GM04504 (cell line): ENCODE results near the gene ARID1A.

Source experiments
- DNase-seq: peaks from one replicate; pipeline ENCODE4 v3.0.0-alpha.2; 2012; ENCODE audit warnings: low read depth

Gene ARID1A

DNA sequence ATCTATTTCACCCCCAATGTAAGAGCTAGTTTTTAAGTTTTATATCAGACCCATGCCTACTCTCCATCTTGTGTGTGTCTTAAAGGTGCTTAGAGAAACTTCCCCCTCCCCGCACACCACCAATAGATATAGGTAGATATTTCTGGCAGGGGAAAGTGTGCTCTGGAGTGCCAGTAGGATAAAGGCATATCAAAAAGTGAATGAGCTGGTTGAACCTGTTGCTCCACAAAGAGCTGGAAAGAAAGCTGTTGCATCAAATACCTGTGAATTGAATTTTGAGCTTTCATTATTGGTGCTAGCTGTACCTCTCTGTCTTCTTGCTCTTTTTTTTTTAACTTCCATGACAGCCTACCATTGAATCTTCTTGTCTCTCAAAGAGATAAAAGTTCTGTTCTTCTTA lies 32.8 kb downstream of the ARID1A start:
- no peak for DNase-seq

DNA sequence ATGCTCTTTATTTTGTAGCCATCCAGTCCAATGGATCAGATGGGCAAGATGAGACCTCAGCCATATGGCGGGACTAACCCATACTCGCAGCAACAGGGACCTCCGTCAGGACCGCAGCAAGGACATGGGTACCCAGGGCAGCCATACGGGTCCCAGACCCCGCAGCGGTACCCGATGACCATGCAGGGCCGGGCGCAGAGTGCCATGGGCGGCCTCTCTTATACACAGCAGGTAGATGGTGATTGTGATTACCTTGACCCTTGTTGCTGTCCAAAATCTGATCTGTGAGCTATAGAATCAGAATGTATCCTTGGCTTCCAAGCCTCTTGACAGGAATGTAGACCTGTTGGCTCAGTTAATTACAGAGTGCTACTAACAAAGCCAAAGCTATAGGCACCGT lies 33.8 kb downstream of the ARID1A start:
- no peak for DNase-seq

DNA sequence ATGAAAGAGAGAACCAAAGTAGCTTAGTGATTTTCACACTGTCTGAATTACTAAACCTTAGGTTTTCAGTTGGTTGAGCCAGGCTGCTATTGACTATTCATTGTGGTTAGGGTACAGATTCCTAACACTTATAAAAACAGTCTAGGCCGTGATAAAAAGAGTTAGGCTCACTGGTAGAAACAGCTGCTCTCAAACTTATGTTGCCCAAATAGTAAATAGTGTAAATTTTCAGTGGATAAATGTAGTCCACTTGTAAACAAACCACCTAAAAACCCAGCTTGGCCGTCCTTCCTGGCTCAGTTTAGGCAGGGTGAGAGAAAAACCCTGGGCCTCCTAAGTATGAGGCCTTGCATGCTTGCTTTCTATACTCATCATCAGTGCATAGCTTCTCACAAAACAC lies 34.9 kb downstream of the ARID1A start:
- no peak for DNase-seq

DNA sequence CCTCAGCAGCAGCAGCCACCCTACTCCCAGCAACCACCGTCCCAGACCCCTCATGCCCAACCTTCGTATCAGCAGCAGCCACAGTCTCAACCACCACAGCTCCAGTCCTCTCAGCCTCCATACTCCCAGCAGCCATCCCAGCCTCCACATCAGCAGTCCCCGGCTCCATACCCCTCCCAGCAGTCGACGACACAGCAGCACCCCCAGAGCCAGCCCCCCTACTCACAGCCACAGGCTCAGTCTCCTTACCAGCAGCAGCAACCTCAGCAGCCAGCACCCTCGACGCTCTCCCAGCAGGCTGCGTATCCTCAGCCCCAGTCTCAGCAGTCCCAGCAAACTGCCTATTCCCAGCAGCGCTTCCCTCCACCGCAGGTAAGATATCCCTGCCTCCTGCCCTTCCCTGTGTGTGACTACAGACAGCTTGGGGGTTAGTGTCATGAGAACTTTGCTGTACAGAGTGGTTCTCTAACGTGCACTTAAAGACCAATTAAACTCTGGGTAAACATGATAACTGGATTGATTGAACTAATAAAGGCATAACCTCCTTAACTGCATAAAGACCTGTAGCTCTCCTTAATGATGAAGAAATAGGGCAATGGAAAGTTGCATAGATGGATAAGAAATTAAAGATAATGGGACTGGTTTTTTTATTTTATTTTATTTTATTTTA lies 35.6 kb downstream of the ARID1A start:
- no peak for DNase-seq

DNA sequence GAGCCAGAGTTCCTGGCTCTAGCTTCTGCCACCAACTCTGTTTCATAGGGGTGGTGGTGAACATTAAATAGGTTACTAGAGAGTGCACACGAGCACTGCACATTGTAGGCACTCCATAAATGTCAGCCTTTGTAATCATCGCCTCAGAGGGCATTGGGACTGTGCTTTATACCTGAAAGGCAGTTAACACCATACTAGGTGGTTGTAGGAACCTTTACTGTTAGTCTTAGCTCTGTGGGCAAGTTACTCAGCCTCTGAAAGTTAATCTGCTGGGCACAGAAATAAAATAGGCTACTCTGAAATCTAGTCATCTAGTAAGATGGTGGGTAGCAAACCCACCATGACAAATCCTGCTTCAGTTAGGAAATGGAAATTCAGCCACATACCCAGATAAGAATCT lies 37.6 kb downstream of the ARID1A start:
- DNase-seq, result no peak

DNA sequence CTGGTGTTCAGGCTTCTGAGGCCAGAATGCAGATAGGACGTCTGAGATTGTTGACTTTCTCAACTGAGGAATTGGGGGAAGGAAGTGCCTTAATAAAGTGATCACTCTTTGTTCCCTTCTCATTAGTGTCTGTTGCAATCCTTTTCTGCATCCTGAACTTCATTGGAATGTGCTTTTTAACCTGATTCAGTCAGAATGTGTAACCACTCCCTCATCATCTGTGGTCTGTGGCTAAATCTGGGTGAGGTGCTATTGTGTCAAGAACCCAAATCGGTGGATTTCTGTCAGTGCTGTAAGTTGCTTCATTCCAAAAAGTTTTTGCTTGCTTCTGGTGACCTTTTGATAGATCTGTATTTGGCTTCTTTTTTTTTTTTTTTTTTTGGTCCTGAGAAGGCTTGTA lies 38.2 kb downstream of the ARID1A start:
- DNase-seq, result peak; percentile 64

DNA sequence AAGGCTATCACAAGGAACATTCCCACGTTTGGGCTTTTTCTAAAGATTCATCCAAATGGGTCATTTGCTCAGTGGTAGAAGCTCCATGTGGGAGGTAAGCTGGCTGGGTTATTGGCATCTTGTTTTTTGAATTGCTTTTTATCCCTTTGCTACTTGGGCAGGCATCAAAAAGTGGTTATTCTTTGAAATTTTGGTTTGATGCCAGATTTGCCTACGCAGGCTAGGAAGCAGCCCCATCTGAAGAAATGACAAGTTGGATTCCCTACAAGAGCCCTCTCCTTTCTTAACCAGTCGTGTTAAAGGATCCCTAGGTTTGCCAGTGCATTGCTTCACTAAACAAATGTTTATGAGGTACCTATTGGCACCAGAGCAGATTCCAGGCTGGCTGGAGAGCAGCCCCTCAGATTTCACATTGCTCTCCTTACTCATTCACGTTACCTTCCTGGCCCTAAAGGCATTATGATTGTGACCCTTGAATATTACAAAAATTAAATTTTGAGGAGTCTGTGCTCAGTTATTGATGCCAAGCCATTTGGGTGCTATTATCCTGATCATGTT lies 38.8 kb downstream of the ARID1A start:
- DNase-seq, result no peak

DNA sequence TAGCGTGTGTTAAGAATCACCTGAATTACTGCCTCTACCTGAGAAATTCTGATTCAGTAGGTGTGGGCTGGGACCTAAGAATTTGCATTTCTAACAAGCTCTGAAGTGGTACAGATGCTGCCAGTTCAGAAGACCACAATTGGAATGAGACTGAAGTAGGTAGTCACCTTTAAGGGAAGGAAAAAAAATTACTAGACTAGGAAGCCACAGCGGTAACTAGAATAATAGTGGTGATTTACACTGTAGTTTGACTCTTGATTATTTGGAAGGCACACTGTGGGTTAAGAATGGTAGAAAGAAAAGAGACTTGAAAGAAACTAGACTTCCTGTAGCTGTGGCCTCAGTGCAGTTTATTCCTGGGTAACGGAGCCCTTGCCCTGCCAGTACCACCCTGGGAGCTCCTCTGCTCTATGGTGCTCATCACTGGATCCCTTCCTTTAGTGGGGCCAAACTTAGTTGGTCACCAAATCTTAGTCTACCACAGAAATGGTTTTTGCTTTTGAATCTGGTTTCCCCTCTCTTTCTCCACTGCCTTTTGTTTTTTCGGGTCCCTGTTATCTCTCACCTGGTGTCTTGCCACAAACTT lies 43.6 kb downstream of the ARID1A start:
- DNase-seq, result no peak

DNA sequence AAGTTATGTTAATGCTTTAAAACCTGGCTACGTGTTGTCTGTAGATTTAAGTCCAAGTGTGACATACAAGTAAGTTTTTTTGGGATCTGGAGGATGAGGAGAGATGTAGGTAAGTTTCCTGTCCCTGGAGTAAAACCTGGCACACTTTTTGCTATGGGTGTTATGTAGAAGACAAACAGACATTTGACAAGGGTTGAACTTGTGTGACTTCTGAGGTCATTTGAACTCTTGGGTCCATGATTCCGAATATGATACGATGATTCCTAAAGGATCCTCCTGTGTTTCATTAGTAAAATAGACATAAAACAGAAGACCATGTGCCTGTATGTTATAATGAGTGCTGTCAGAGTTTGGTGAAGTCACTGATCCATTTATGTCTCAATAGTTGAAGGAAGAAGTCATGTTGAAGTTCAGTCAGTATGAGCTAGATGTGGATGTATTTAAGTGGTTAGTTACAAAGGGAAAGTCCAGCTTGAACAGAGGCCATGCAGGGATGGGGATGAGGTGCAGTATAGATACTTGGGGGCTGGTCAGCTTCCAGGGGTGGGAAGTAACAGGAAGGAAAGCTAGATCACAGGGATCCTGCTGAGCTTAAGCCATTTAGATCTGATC lies 44.3 kb downstream of the ARID1A start:
- DNase-seq, result no peak

DNA sequence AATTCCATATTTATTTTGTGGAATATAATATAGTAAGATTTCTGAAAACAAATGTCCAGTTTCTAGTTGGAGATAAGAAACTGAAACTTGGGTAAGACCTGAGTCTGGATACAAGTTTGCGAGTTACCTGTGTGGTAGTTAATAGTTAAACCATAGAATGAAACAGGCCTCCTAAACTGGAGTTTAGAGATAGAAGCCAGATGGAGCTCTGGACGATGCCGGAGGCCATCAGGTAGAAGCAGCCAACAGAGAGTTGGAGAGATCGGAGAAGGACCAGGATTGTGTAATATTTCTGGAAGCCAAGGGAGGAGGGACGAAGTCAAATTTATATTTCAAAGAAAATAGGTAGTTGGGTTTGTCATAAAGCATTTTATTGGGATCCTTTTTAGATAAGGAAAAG lies 45.1 kb downstream of the ARID1A start:
- DNase-seq, result no peak

DNA sequence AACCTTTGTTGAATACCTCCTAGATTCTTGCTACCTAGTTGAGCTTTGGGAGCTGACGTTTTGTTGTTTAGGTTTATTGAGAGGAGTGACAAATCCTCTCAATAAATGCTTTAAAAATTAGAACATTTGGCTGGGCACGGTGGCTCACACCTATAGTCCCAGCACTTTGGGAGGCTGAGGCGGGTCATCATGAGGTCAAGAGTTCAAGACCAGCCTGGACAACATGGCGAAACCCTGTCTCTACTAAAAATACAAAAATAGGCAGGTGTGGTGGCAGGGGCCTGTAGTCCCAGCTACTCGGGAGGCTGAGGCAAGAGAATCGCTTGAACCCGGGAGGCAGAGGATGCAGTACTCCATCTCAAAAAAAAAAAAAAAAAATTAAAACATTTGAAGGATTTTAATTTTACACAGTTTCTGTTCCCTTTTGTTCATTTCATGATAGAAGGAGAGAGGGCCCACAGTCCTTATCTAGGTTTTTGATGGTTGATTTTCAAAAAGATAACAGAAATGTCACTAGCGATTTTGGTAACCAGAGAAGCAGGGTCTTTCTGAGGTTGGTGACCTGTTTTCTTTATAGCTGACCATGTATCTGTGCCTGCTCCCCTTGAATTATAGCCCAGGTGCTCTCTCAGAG lies 47.7 kb downstream of the ARID1A start:
- no peak for DNase-seq

DNA sequence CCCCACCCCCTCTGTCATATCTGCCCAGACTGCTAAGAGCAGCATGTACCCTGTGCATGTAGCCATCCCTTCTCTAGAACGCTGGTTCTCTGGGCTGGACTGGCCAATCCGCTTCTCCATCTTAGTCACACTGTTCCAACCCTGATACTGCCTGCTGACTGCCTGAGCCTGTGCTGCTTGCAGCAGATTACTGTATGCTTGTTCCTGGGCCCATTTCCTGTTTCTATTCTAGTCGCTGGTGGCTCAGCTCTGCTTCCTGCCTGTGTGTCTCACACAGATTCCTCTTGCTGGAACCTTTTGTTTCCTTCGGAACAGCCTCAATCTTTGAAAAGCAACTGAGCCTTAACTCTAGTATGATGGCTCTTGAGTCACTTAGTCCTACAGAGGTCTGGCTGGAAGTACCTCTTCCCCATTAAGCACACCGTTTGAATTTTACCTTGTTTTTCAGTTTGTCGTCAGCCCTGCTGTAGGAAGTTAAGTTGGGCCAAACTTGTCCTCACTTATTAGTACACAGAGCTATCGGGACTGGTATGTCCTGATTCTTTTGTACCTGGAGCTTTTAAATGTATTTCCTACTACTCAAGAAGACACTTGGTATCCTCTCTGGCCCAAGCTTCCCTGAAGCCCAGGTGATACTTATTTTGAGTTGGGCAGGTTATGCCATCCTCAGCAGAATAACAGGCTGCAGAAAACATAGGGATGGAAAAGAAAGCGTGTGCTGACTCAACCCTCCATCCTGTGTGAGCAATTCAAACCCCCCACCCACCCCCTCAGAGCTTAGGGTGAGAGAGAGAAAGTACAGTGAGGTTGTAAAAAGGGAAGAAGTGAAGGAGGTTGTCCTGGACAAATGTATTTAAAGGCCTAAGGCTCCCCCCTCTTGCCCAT lies 48.5 kb downstream of the ARID1A start:
- DNase-seq, result peak; percentile 52

DNA sequence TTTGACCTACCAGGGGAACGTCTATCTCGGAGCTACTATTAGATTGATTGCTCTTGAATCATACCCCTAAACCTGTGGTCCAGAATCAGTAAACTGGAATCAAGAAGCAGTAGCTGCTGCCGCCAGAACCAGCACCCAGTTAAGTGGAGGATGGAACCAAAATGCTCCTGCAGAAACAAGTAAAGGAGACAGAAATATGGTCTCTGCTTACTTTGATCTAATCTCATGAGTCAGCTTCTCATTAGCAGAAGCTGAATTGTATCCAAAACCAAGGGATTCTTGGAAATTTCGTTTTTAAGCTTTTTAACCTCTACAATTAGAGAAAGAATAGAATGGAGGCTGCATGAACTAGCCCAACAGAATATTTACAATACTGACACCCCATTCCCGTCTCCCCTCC lies 49.4 kb downstream of the ARID1A start:
- no peak for DNase-seq

DNA sequence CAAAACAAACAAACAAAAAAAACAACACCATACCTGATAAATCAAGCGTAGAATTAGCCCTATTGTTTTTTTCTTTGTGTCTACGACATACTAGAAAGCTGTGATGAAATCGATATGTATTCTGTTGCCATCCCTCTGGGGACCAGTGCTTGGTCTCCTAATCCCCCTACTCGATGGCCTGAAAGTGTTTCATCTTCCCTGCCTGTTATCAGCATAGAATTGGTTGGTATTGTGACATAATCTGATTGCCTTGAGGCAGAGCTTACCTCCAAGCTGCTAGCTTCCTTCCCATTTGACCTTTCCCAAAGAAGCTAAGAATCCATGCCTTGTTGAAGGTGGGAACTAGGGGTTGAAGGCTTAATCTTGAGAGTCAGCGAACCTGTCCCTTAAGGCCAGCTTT lies 51.2 kb downstream of the ARID1A start:
- DNase-seq, result no peak

DNA sequence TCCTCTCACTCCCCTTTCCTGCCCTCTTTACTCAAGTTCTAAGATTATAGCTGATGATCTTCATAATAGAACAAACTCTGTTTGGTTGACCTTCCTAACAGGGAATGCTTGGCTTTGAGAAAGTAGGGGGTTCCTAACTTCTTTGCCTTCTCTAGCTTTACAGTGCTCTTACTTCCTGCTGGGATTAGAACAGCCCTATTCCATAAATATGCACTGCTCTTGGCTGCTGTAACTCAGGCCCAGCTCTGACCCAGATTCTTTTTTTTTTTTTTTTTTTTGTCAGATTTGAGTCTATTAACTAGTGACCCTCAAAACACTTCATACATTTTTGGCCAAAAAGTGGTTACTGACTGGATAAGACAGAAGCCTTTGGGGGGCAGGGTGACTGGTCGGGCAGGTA lies 52.5 kb downstream of the ARID1A start:
- no peak for DNase-seq

DNA sequence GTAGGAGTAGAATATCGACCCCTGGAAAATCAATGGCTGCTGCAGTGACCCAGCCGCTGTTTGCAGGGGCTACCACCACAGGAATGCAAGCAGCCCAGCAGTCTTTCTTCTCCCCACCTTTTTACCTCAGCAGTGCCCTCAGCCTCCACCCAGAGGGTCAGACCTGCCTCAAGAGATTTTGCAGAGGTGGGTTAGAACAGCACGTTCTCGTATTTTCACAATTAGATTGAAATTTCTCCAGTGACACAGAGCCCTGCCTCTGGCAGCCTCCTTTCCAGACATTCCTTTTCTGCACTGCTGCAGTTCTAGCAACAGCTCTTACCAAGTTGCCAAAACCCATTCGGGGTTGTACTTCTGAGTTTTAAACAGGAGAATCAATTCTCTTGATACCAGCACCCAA lies 53.6 kb downstream of the ARID1A start:
- no peak for DNase-seq

DNA sequence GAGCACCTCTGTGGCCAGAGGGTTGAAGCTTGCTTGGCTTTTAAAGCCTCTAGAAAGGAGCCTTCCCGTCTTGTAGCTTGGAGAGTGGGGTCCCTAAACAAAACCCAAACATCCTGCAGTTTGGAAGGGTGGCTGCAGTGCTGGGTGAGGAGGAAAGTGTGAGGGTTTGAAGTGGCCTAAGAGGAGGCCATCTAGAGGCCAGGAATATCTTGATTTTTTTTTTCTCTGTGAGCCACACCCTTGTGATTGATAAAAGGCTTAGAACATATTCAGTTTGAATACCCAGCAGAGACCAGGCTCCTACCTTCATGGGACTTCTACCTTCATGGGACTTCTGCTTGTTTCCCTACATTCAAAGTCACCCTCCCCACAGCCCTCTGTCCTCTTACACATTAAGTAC lies 54.6 kb downstream of the ARID1A start:
- no peak for DNase-seq

DNA sequence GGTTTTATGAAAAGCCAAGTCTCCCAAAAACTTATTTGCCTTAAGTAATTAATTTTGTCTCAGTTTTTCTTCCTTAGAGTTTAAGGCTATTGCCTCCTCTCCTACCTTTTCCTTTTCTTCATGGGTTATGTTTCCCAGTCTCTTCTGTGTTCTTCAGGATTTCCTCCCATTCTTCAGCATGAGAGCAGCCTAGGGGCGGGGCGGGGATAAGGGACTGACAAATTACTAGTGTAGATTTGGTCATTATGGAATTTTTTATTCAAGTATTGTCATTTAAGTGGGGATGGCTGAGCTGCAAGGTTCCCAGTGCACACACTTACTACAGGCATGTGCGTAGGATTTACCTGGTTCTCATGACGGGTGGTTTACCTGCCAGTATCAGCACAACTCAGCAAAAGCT lies 56.7 kb downstream of the ARID1A start:
- no peak for DNase-seq

DNA sequence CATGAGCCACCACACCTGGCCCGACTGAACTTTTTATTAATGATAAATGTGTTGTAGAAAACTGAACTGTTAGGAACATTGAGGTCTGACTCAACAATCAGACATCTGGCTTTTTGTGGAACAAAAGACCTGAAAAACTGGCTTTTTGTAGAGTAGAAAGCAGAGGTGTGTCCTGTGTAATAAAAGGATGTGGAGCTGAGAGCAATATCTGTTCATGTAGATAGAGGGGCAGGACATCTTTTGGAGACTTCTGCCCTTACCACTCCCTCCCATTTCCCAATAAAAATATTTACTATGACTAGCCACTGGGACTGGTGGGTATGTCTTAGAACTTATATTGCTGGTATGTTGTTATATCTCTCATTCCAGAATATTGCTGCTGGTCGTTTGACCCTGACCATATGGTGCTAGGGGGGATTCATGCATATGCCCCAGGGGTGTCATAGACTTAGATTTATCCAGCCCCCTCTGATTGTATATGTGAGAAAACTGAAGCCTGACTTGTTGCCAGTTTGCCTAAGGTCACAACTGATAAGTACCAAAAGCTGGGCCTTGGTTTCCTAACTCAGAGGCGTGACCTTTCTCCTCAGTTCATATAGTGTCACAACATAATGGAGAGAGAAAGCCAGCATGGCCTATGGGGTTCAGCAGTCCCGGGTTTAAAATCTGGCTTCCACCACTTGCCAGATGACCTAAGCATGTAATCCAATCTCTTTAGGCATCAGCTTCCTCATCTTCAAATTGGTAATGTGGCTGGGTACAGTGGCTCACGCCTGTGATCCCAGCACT lies 58.5 kb downstream of the ARID1A start:
- no peak for DNase-seq

DNA sequence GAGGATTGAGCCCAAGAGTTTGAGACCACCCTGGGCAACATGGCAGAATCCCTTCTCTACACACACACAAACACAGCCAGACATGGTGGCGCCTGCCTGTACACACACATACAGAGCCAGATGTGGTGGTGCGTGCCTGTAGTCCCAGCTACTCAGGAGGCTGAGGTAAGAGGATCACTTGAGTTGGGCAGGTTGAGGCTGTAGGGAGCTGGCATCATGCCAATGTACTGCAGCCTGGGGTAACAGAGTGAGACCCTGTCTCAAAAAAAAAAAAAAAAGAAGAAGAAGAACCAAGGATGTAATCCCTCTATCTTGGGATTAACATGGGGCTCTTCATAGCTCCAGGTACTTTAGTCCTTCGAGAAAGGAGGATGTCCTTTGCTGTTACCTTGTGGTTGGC lies 62.5 kb downstream of the ARID1A start:
- no peak for DNase-seq

DNA sequence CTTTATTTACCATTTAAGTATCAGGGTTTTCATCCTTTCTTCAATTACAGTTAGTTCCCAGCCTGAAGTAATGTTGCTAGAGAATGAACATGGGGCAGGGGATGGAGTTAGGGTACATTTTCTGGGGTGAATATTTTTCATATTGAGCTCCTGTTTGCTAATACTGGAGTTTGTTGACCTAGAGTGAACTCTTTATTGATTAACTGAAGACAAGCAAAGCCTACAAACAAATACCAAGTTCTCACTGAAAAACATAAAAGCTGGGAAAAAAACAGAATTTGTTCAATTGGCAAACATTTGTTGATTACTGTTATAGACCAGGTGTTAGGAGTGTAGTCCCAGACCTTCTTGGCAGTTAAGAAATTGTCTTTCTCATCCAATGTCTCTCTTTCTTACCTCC lies 63.7 kb downstream of the ARID1A start:
- no peak for DNase-seq
